DND-41 (cell line): Measurements from ENCODE around the gene ENDOD1.

ENCODE experiments used
- ATAC-seq: fragments of 200-7000 bp; cut with Tn5 transposase; 3 replicates; pipeline ENCODE4 v1.9.1; 2021; ENCODE audit warnings: low read depth; ENCODE audit not compliant: insufficient read depth
- DNase-seq: peaks from one replicate; pipeline ENCODE4 v3.0.0-alpha.2; 2020
- H2AFZ ChIP-seq: 2 replicates; pipeline ENCODE4 v1.6.0; 2012; ENCODE audit warnings: low read depth, low read length
- H3K27ac ChIP-seq: 2 replicates; pipeline ENCODE4 v1.5.1; 2012; ENCODE audit warnings: low read length, inconsistent platforms
- H3K27me3 ChIP-seq: fragments of 200-600 bp; sonication (generic); 2 replicates; pipeline ENCODE4 v1.6.0; 2012; ENCODE audit warnings: low read length, mild to moderate bottlenecking, inconsistent platforms; ENCODE audit not compliant: insufficient read depth, poor library complexity
- H3K36me3 ChIP-seq: 2 replicates; pipeline ENCODE4 v1.5.1; 2012; ENCODE audit warnings: low read length, inconsistent platforms; ENCODE audit not compliant: insufficient read depth
- H3K4me1 ChIP-seq: 2 replicates; pipeline ENCODE4 v1.5.1; 2012; ENCODE audit warnings: mild to moderate bottlenecking, low read length; ENCODE audit not compliant: insufficient read depth
- H3K4me2 ChIP-seq: 2 replicates; pipeline ENCODE4 v1.6.0; 2012; ENCODE audit warnings: mild to moderate bottlenecking, moderate library complexity, low read length, inconsistent platforms; ENCODE audit not compliant: insufficient read depth
- H3K4me3 ChIP-seq, 2 experiments: fragments of 200-600 bp in 1 of 2; shearing (Covaris generic) in 1 of 2; 2 replicates each; pipeline ENCODE4 v1.5.1; 2012 to 2016; ENCODE audit warnings: inconsistent platforms in 2 of 2, low read length in 2 of 2, mild to moderate bottlenecking in 2 of 2, low read depth in 1 of 2, moderate library complexity in 1 of 2
- H3K79me2 ChIP-seq: 2 replicates; pipeline ENCODE4 v1.6.0; 2012; ENCODE audit warnings: low read length, inconsistent platforms; ENCODE audit not compliant: insufficient read depth
- H3K9ac ChIP-seq: 2 replicates; pipeline ENCODE4 v1.6.0; 2012; ENCODE audit warnings: low read depth, mild to moderate bottlenecking, inconsistent platforms, low read length, moderate library complexity
- H3K9me3 ChIP-seq: 2 replicates; pipeline ENCODE4 v1.5.1; 2012; ENCODE audit warnings: low read length, moderate library complexity, mild to moderate bottlenecking, inconsistent platforms; ENCODE audit not compliant: insufficient read depth, severe bottlenecking
- H4K20me1 ChIP-seq: 2 replicates; pipeline ENCODE4 v1.6.0; 2012; ENCODE audit warnings: low read length; ENCODE audit not compliant: insufficient read depth
- CTCF ChIP-seq: IDR thresholded peaks from 2 replicates; pipeline ENCODE4 v1.5.1; 2012; ENCODE audit warnings: borderline replicate concordance, low read length, moderate library complexity, mild to moderate bottlenecking; ENCODE audit not compliant: poor library complexity, severe bottlenecking; ENCODE audit errors: extremely low read depth
- EZH2 ChIP-seq: IDR thresholded peaks from 3 replicates; pipeline ENCODE4 v1.6.1; 2012; ENCODE audit warnings: borderline replicate concordance, low read depth, mild to moderate bottlenecking, moderate library complexity, low read length, inconsistent platforms; ENCODE audit not compliant: severe bottlenecking

The ENDOD1 gene

GRCh38 chr11:95156916-95157541 lies 67.4 kb downstream of the ENDOD1 start:
- Histone ChIP-seq H4K20me1 (no peaks in the 10 kb centered on the region), H3K79me2 (no peaks in the 10 kb centered on the region), H3K9me3 (no peaks in the 10 kb centered on the region), H3K36me3 (no peaks in the 10 kb centered on the region), H3K27me3 (no peaks in the 10 kb centered on the region), H3K4me1 (no peaks in the 10 kb centered on the region), H2AFZ (no peak overlapping the region), H3K9ac (no peak overlapping the region), H3K4me3 (no peak overlapping the region), H3K4me2 (no peak overlapping the region), H3K27ac (no peak overlapping the region)
- DNase-seq (no peak), ATAC-seq (no peak)
- TF ChIP-seq CTCF (no peak), EZH2 (no peak)

- TF ChIP-seq CTCF (no peak), EZH2 (no peak)
- no peaks in the 10 kb centered on the region for H4K20me1 ChIP-seq
- H3K9me3 ChIP-seq, result no peaks in the 10 kb centered on the region
- DNase-seq (no peak), ATAC-seq (no peak)
- no peaks in the 10 kb centered on the region for H3K79me2 ChIP-seq
- no peak overlapping the region for H3K4me2 ChIP-seq
- H3K4me3 ChIP-seq, result no peak overlapping the region
- H3K4me1 ChIP-seq, result no peaks in the 10 kb centered on the region
- no peaks in the 10 kb centered on the region for H3K27me3 ChIP-seq
- no peak overlapping the region for H3K27ac ChIP-seq
- H2AFZ ChIP-seq, result no peak overlapping the region
- H3K36me3 ChIP-seq, result no peaks in the 10 kb centered on the region
- H3K9ac ChIP-seq, result no peak overlapping the region
Measured at GRCh38 chr11:95157824-95158223, 68.2 kb downstream of the ENDOD1 start.

- H3K36me3 ChIP-seq, result no peaks in the 10 kb centered on the region
- no peaks in the 10 kb centered on the region for H3K4me1 ChIP-seq
- ATAC-seq (no peak), DNase-seq (no peak)
- H3K9me3 ChIP-seq, result no peaks in the 10 kb centered on the region
- TF ChIP-seq EZH2 (no peak), CTCF (no peak)
- no peaks in the 10 kb centered on the region for H4K20me1 ChIP-seq
- no peaks in the 10 kb centered on the region for H3K79me2 ChIP-seq
- H3K4me3 ChIP-seq, result no peak overlapping the region
- H3K27ac ChIP-seq, result no peak overlapping the region
- H3K27me3 ChIP-seq, result no peaks in the 10 kb centered on the region
- H2AFZ ChIP-seq, result no peak overlapping the region
- H3K4me2 ChIP-seq, result no peak overlapping the region
- H3K9ac ChIP-seq, result no peak overlapping the region
Measured at GRCh38 chr11:95161248-95161647, 71.6 kb downstream of the ENDOD1 start.

GRCh38 chr11:95163106-95163505 lies 73.5 kb downstream of the ENDOD1 start:
- no peak overlapping the region for H3K27ac ChIP-seq
- no peaks in the 10 kb centered on the region for H3K36me3 ChIP-seq
- H3K9ac ChIP-seq, result no peak overlapping the region
- H3K79me2 ChIP-seq, result no peaks in the 10 kb centered on the region
- H2AFZ ChIP-seq, result no peak overlapping the region
- H3K4me1 ChIP-seq, result no peaks in the 10 kb centered on the region
- no peak overlapping the region for H3K4me2 ChIP-seq
- H3K9me3 ChIP-seq, result no peaks in the 10 kb centered on the region
- ATAC-seq (no peak), DNase-seq (no peak)
- no peaks in the 10 kb centered on the region for H3K27me3 ChIP-seq
- no peak overlapping the region for H3K4me3 ChIP-seq
- TF ChIP-seq CTCF (no peak), EZH2 (no peak)
- H4K20me1 ChIP-seq, result no peaks in the 10 kb centered on the region
